Activated T-cell treated with anti-CD3 and anti-CD28 coated beads, Interleukin-2, amount 50 U/mL, for 1 hour (primary cell): ENCODE results near the gene SELENOH.

Source experiments
- DNase-seq: peaks from one replicate; pipeline ENCODE4 v3.0.0-alpha.2; 2020

The SELENOH gene

DNA sequence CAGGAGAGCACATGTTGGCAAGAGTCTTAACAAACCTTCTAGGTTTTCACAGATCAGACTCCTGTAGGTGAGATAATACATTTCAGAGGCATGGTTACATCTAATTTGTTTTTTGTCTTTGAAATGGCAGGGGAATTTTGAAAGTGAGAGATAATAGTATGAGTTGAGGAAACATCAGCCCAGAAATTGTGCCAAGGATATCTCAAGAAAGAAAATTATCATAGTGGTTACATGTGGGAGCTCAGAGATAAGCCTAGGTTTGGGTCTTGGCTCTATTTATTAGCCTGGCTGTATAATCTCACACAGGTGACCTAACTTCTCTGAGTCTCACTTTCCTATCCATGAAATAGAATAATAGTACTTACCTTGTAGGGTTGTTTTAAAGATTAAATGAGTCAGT is 9.9 kb downstream of the SELENOH start:
- DNase-seq, result no peak

DNA sequence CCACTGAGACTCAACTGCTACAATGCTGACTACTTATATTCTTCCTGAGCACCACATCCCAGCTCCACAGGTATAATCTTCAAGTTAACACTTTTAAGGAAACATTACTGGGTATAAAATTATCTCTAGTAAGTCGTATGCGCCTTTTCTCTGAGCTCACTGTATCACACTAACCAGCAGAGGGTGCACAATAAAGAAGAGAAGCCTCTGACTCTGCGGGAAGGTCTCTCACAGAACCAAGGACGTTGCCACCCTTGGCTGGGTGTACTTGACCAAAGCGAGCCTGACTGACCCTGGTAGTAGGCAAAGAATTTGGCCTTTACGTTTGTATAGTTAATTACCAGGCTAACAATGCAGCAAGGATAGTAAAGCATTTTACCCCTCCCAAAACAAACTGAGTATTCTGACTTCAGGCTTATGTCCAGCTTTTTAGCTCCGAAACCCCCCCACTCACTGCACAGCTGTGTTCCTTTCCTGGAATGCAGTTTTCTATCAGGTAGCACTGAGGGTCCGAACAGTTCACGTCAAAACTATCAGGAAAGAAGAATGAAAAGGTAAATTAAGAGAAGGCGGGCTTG is 10.5 kb downstream of the SELENOH start, which contains the start of gene BTBD18:
TSS of gene BTBD18 (minus strand) at position 144 of the 578 bp plus-strand sequence. CDS start 631 bp downstream, outside the sequence.
- no peak for DNase-seq

- DNase-seq, result no peak
These were observed 11.7 kb downstream of the SELENOH start for GRCh38 chr11:57752954-57753353.

DNA sequence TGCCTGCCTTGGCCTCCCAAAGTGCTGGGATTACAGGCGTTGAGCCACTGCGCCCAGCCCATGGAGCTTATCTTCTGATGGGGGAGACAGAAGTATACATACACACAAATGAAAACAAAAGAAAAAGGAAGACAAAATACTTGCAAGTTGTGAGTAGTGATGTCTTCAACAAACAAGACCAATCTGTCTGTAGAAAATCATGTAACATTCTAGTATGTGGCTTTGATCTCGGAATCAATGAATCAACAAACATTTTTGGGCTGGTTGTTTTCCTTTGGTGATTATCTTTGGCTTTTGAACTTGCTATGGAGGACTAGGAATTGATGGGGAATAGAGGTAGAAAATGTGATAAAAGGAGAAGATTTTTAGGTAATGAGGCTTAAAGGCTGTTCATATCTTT is 16.9 kb downstream of the SELENOH start:
- DNase-seq, result no peak

DNA sequence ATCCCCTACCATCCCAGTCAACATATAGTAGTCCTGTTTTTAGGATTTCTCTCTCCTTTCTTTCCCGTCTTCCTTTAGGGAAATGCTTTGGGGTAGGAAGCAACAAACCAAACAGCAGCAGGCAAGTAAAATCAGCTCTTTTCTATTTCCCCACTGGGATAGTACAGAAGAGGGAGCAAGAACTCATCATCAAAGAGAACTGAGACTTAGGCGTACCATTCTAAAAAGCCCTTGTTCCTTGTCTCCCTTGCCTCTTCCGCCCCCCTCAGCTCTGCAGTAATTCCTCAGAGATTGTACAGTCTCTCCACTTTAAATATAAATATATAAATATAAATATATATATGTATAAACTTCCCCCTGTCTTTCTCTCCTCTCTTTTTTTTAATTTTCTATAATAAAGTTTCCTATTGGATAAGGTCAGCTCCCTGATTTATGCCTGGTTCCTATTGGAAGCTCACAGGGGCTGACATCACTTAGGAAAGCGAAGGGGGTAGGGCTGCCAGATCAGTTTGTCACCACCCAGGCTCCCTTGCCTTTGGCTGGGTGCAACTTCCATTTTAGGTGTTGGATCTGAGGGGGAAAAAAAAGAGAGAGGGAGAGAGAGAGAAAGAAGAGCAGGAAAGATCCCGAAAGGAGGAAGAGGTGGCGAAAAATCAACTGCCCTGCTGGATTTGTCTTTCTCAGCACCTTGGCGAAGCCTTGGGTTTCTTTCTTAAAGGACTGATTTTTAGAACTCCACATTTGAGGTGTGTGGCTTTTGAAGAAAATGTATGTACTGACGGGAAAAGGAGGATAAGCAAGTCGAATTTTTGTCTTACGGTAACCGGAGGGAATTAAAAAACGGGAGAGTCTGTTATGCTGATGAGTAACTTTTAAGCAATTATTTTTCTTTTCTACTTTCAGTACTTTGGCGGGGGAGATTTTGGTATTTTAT is 20.3 kb downstream of the SELENOH start, which contains the start of gene CTNND1:
TSS of gene CTNND1 (plus strand) at position 502 of the 934 bp plus-strand sequence. CDS start 29,677 bp downstream, outside the sequence.
- no peak for DNase-seq

DNA sequence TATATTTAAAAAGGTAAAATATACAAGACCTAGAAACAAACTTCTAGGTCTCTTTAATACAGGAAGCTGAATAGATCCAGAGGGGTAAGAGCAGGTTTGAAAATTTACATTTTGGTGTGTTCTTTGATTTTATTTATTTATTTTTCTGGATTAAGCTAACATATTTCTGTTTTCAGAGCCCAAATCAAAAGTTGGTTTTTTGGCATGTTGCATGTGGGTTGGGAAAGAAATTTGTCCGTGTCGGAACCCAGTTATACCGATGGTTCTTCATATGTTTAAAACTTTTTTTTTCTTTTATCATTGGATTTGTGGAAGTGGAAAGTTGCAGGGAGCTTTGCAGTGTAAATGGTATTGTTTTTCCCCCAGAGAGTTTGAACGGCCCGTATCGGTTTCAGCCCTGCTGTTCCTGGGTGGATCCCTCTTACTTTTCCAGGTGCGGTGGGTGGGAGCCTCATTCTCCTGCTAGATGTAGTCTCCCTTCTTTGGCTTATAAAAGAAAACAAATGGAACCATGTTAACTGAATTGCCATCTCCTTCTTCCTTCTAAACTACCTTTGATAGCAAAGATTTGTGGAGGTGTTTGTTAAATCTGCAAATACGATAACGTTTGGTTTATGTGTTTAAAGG is 21.1 kb downstream of the SELENOH start:
- DNase-seq, result no peak

DNA sequence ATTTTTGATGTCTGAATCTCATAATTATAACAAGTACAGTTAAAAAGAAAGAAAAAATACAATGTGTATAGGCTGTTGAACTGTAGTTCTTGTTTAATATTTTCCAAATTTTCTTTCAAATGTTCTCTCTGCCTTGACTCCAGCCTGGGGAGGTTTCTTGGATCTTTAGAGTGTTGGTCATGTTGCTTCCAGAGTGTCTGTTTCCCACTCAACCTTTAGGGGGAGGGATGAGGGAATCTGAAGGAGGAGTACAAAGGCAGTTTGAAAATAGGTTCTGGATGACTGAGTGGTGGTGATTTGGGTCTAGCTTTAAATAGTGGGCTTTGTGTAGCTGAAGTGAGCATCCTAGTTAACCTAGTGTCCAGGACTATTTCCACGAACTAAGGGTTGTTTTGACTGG is 22.3 kb downstream of the SELENOH start:
- no peak for DNase-seq

GRCh38 chr11:57764021-57764420 is 22.7 kb downstream of the SELENOH start:
- no peak for DNase-seq

DNA sequence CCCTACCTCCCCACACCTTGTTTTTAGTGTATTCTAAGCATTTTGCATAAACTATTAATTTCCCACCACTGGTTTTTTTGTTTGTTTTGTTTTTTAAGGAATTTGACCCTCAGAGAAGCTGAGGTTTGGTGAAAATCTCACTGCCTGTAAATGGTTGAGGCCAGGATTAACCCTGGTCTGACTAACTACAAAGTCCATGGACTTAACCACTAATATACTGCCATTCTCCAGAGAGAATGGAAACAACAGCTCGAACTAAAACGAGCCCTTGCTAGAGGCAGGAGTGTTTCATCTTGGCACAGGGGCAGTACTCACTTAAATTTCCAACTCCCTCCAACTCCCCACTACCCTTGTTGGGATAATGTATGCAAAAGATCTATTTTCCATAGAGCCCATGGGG is 23.3 kb downstream of the SELENOH start:
- no peak for DNase-seq

- DNase-seq, result no peak
These were observed 23.7 kb downstream of the SELENOH start for GRCh38 chr11:57764972-57765371.

DNA sequence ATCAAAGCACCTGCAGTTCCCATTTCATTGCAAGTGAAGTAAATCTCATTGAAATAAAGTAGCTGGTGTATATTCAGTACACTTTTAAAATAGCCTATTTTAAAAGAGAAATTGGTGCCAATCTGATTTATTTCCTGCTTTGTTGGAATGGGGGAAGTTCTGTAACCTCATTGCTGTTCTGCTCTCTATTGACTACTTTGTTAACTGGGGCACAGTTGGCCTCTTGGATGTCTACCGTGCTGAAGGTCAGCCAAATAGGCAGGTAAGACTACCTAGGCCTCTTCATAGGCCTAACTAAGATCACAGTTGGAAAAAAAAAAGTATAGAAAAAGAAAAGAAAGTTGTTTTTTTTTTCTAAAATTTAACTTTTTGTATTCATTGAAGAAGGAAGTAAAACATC is 29.5 kb downstream of the SELENOH start:
- DNase-seq, result no peak

DNA sequence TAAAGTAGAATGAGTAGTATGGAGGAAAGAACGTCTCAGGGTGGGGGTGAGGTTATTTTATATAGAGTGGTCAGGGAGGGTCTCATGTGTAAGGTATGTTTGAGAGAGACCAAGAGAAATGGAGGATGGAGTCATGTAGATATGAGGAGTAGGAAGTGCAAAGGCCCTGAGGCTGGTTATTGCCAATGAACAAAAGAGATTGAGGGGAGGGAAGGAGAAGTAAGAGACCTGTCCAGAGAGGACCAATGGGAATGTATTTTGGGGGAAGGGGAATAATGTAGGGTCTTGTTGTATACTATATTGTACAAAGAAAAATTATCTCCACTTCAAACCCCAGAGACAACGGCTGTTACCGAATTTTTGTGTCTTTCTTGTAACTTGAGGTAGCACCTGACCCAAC is 30.1 kb downstream of the SELENOH start:
- no peak for DNase-seq

- DNase-seq, result no peak
These were observed 31.3 kb downstream of the SELENOH start for GRCh38 chr11:57772562-57772961.

DNA sequence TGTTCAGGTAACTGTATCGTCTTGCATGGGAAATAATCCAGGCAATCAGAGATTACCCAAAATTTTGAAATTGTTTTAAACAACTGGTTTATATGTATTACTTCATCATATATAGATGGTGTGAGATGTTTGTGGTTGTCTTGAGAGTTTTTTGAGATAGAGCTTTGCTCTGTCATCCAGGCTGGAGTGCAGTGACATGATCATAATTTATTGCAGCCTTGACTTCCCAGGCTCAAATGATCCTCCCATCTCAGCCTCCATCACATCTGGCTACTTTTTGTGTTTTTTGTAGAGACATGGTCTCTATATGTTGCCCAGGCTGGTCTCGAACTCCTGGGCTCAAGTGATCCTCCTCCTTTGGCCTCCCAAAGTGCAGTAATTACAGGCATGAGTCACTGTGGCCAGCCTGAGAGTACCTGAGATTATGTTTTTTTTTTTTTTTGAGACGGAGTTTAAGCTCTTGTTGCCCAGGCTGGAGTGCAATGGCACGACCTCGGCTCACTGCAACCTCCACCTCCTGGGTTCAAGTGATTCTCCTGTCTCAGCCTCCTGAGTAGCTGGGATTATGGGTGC is 31.8 kb downstream of the SELENOH start:
- no peak for DNase-seq

GRCh38 chr11:57775491-57775890 is 34.2 kb downstream of the SELENOH start:
- DNase-seq, result no peak

DNA sequence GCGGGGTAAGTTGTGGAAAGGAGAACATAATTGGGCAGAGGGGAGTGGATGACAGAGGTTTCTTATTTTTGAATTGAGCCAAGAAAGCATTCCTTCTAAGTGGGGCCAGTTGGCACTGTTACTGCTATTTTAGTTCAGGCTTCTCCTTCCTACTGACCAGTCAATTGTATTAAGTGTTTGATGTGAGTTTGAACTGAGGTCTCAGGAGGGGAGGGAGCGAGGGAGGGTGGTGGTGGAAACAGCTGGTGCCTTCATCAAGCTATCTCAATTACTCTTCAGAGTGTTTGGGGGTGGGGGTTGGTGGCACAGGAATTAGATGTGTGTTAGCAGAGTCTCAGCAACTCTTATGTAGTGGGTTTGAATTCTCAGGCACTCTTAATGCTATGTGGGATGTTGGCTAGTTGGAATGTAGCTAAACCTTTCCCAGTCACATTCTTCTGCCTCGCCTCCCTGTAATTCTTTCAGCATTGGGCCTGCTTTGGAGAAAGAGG is 34.8 kb downstream of the SELENOH start:
- DNase-seq, result no peak

DNA sequence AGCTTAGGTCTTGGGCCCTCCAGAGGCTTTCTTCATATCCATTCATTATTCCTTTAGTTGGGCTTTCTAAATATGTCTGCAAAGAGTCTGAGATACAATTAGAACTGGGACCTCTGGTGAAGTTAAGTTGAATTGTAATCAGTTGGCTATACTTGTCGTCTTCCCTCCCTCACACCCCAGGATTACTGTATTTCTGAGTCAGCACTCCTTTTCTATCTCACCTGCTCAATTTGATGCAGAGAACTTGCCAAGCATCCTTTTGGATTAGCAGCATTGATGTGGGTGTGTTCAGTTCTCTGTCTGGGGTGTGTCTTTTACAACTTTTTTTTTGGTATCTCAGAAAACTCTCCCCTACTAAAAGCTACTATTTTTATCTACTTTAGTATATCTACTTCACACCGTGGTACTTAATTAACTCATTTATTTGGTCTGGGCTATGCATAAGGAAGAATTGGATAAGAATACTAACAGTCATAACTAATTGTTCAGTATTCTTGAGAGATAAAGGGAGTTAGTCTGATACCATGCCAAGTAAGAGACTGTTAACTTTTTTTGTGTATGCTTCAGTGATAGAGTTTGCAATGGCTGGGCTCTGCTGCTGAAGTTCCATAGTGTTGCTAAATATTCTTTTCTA is 35.4 kb downstream of the SELENOH start:
- DNase-seq, result no peak

GRCh38 chr11:57777969-57778317 is 36.7 kb downstream of the SELENOH start:
- DNase-seq, result no peak

DNA sequence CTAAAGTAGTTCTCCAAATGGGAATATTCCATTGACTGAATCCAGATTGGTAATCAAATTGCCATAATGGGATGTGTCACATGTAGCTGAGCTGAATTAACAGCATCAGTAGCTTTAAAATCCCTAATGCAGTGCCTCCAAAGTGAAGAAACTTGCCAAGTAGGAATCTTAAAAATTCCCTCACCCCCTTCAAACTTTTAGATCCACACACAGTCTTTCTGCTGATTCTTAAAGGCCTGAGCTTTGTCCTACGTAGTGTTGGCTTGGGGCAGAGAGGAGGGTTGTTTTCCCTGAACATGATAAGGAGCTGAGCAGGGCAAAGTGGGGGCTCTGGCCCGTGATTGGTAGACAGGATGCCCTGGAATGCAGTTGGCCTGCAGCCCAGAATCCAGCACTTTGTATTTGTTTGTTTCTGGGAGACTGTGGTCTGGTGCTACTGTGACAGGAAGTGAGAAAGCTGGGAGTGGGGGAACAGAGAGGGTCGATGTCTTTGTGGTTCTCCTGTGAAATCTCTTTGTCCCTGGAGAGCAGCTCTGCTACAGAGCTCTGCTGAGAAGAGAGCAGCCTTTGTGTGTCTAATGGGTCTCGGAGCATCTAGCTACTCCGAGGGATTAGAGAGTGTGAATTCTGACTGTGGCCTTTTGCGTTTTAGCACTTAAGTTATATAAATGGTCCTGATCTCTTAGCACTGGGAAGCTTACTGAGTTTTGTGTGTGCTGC is 37.2 kb downstream of the SELENOH start:
- no peak for DNase-seq

DNA sequence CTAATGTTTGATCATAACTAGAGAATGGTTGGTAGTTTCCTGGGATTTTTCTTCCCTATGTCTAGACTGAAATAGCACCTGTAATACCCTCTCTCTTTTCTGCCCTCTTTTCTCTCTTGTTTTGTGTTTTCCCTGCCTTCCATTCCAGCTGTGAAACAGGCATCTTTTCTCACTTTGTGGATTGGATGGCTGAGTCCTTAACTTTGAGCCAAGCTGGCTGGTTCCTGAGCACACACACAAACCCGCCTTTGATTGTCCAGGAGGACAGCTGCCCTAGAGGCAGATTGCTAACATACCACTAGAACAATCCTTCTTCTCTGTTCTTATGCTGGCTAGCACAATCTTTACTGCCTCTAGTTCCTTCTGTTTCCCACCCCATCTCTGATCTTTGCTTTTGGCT is 38.0 kb downstream of the SELENOH start:
- no peak for DNase-seq

DNA sequence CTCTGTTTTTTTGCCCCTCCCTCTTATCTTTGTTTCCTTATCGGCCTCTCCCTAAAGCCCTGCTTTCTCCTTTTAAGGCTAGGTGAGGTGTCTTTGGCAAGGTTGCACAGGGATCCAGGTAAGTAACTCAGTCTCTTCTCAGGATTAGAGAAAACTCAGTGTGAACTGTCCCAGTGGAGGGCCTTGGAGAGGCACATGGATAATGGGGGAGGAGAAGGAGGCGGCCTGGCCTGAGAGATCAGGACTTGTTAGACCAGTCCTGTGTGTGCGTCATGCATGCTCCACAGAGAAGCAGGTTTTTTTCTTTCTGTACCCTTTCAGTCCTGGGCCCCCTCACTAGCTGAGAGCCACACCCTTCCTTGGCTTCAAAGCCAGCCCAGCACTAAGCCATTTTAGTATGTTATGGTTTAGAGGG is 40.2 kb downstream of the SELENOH start:
- DNase-seq, result no peak

DNA sequence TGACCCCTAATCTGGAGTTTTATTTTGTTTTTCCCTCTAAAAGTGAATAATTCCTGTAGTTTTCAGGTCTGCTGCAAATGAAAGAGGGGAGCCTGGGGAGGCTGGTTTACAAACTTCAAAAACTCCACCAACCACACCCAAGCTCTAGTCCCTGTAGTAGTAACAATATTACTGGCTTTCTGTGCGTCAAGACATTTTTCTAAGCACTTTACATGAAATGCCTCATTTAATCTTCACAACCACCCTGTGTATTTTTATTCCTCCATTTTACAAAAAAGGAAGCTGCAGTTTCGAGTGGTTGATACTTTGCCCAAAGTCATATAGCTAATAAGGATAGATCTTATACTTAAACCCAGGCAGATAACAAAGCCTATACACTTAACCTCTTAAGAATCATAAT is 43.8 kb downstream of the SELENOH start:
- no peak for DNase-seq
